GM18498 (cell line): ENCODE results near the gene PIPOX.
"Not testable (repeated sequence)": the region's sequence is repeated elsewhere in the genome, so short reads cannot be mapped to it uniquely, and the experiment has no call there.

Experiments
- ATAC-seq: cut with Tn5 transposase; IDR thresholded peaks from one replicate; pipeline ENCODE4 v1.9.1; 2021; ENCODE audit warnings: mild to moderate bottlenecking, moderate library complexity; ENCODE audit not compliant: unreplicated experiment

PIPOX gene

DNA sequence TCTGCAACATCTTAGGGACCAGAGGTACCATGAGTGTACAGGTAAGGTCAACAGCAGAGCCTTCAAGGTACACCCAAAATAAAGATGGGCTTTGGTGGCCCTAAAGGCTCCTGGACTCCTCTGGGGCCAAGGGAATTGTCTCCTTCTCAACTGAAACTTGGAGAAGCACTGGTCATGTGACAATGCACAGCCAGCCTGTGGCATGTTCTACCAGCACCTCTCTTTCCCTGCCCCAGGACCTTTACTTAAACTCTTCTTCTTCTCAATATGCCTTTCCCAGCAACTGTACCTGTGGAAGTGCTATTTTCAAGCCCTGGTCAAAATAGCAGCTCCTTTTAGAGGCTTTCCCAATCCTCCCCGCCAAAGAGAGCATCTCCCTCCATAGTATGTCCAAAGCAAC is 28.4 kb downstream of the PIPOX start:
- no peak for ATAC-seq

DNA sequence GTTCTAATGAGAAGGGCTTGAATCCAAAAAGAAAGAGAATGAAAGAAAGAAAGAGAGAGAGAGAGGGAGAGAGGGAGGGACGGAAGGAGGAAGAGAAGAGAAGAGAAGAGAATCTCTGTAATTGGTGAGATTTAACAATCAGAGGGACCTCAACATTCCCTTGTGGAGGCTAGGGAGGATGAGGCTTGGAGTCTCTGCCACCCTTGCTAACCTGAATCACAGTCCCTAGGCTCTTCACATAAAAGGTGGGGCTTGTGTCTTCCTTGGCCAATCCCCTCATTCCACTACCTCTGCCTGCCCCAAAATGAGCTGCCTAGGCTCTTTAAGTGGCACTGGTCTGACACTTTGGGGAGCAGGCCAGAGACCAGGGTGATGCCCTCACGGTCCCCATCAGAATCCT is 30.1 kb downstream of the PIPOX start:
- ATAC-seq, result no peak

DNA sequence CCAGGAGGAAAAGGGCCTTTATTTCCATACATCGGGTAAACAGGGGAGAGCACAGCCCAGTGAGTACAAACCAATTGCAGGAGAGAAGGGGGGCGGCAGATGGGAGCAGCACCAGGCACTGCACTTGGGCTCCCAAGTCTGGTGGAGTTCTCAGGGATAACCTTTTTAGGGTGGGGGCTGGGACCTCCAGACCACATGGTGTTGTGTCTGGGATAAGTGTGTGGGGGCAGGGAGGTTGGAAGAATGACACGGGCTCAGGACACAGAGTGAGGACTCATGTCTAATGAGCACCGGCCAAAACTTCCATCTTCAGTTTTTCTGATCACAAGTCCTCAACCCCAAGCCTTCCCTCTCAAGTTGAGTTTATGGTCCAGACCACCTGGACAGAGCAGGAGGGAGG is 30.6 kb downstream of the PIPOX start:
- no peak for ATAC-seq

DNA sequence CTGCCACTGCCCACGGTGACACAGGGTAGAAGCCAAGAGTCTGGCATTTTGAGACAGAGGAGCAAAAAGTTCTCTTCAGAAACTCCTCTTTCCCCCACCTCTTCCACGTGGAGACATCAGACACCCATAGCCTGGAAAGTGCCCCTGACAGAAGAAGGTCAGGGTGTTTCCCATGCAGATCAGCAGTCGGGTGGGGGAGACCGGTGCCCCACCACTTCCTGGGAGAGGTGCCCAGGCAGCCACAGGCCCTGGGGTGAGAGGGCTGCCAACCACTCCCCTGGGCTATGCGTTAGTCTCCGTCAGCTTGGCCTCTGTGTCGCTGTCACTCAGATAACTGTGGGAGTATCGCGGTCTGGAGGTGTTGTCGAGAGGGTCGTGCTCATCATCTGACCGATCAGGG is 31.5 kb downstream of the PIPOX start:
- no peak for ATAC-seq

DNA sequence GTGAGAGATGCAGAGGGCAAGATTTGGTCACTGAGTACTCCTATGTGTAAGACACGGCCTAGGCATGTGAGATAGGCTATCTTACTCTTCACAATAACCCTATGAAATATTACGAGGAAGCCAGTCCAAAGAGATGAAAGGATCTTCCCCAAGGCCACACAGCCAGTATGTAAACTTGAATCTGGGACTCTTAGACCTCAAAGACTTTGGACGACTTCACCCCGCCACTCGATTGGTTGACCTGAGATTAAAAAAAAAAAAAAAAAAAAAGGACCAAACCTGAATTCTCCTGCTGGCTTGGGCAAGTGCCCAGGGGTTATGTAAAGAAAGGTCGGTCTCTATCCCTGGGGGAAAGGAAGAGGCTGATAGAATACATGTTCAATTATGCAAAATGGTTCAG is 33.1 kb downstream of the PIPOX start:
- no peak for ATAC-seq

DNA sequence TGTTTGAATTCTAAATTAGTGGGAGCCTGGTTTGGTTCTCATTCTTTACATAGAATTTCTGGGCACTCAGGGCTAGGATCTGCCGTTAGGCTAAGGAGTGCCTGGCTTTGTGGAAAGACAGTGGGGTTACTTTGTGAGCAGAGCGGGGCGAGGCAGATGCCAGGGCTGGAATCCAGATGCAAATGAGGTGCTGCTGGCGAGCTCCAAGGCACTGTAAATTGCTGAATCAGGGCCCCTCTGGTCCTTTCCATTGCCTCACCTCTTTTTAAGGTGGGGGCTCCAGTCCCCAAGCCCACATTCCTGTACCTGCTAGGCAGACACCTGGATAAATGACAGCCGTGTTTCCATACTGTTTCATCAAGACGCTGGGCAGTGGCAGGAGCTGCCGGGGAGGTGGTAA is 33.8 kb downstream of the PIPOX start:
- ATAC-seq, result no peak

DNA sequence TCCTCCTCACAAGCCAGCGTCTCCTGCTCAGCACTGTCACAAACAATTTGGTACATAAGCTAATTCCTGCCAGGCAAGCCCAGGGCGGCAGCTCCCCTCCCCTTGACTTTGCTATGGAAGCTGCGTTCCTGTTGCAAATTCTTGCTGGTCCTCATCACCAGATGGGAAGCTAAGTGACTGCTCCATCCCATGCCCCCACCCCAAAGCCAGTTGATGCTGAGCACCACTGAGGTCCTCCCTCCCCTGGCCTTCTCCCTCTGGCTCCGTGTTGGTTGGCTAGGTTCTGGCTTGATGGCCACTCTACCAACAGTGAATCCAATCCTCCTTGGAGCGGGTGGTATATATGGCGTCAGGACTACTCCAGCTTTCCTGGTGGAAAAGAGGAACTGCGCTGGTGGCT is 34.4 kb downstream of the PIPOX start:
- no peak for ATAC-seq

DNA sequence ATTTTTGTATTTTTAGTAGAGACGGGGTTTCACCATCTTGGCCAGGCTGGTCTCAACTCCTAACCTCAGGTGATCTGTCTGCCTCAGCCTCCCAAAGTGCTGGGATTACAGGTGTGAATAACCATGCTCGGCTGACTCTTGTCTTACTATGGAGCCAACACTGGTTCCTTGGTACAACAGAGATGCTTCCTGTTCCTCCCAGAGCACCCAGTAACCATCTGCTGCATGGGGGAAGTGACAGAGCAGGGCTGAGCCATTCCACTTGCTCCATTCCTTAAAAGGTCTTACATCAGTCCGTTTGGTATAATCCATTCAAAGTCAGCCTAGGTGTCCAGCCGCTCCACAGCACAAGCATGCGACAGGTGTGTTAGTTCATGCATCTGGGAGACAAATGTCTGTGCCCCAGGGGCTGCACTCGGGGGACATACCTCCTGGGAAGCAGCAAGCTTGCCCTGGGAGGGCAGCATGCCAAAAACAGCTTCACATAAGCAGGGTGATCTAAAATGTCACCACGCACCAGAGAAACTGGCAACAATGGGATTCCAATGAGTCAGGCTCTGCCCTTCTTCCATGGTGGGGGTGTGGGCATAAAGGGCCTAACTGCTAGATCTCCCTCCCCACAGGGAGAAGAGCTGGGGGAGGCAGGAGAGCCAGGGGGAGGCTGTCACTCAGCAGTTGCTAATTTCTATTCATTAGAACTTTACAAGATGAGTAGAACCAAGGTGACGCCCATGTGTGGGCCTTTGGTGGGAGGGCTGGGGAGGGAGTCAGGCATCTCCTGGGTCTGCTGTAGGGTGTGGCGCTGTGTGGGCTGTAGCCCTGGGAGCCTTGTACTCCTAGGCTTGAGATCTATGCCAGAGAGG is 35.5 kb downstream of the PIPOX start:
- no peak for ATAC-seq

DNA sequence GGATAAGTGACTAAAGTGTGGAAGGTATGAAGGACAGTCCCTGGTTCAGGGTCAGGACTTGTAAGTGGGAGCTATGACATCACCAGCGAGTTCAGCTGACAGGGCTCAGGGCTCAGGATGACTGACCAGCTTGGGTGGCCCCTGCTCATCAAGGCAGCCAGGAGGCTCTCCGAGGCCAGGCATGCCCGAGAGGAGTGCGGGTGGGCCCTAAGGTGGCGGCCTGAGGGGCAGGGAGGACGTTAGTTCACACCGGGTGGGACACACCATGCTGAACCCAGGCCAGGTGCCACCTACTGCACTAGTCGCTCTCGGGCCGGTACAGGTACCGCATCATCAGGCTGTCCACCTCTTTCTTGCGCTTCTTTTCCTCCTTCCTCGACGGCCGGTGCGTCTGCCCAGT is 36.5 kb downstream of the PIPOX start:
- no peak for ATAC-seq

DNA sequence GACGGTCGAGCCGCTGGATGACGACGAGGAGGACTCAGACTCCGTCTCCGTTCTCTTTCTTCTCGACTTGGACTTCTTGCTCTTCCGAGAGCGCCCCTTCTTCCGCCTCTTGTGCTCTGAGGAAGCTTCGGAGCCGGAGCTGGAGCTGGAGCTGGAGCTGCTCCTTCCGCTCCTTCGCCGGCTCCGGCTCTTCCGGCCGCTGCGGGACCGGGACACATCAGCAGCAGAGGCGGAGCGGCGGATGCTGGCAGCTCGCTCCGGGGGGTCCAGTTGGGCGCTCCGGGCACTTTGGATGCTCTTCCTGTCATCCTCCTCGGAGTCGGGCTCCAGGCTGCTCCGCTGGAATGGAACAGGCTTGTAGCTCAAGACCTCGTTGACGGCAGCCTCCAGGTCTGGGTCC is 36.9 kb downstream of the PIPOX start:
- no peak for ATAC-seq

DNA sequence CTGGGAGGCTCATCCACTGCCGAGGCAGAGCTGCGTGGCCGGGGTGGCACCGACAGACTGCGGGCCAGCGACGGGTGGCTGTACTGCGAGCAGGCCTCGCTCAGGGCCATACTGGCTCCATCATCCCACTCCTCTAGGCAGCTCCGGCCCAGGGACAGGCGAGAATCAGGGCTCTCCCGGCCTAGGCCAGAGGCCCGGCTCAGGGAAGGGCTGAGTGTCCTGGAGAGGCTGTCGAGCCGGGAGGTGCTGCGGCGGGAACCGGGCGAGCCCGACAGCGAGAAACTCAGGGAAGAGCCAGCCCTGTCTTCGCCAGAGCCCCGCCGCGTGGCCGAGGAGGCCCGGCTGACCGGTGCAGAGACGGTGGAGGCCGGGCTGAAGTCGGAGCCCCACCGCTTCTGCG is 37.4 kb downstream of the PIPOX start:
- ATAC-seq, result no peak

DNA sequence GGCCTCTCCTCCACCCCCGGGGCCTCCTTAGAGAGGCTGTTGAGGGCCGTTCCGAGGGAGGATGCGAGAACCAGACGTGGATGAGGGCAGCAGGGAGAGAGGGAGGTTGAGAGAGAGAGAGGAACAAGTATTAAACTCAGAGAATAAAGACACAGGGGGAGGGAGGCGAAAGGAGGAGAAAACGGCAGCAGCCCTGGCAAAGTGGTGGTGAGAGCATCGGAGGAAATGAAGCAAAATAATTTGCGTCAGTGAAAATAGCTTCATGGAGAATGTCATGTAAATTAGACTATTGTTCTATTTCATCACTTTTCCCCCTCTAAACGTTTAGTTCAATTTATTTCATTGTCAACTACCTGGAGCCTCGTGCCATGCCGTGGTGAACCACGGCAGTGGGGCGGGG is 38.0 kb downstream of the PIPOX start:
- ATAC-seq, result no peak

DNA sequence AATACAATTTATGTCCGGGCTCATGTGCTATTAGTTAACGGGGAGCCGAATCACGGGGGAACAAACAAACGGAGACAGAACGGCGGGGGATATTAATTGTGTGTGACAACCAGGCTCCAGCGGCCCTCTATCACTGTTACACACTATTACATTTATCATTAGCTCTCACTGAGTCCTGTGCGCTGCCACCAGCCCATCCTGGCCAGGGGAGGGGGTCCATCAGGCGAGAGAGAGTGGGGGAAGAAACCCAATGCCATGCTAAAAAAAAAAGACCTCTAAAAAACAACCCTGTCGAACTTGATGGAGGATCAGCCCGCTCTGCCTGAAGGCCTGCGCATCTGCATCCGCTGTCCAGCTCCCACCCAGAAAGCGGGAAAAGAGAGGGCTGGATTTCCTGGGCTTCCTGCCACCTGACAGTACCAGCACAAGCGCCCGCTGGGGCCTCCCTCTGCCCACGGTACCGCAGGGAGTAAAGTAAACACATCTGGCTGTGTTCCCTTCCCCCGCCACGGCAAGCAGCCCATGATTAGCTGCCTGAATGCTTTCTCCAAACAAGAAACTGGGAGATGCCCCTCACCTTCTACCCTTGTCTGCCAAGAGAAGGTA is 41.7 kb downstream of the PIPOX start:
- ATAC-seq, result no peak

DNA sequence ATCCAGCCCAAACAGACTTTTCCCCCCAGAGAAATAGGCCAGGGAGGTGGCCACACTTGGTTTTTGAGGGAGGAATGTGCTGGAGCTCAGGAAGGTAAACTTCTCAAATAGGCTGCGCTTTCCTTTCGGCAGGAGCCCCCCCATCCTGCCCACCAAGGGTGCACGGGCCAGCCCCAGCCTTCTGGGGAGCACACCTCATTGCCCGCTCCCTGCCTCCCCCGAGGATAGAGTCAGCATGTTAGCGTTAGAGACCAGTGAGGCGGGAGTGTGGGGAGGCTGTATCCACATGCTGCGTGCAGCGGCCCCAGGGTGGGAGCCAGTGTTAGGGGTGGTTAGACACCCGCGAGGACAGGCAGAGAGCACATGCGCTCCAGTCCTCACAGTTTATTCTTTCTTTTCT is 42.3 kb downstream of the PIPOX start:
- no peak for ATAC-seq

DNA sequence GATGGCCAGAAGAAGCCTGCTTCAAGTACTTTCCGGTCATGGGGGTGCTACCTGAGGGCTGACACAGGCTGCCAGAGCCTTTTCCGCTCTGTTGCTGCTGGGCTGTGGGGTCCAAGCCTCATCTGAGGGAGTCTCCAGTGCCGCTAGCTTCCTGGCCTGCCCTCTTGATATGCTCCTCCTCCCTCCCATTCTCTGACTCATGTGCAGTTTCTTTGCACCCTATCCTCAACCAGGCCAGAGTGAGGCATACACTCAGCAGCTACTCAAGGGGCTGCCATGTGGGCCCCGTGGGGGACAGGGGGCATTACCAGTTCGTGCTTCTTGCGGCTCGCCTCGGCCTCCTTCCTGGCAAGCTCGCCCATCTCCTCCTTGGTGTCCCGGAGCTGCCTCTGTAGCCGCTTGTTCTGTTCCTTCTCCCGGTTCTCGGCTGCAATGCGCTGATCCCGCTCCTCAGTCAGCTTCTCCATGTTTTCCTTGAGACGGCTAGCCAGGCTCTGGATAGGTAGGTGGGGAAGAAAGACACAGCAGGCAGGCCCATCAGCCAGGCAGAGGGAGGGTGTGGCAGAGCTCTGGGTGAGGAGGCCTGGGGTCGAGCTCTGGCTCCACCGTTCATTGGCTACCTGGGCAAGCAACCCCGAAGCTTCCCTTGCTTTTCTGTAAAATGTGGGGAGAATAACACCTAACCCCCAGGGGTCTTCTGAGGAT is 43.8 kb downstream of the PIPOX start:
- ATAC-seq, result no peak

DNA sequence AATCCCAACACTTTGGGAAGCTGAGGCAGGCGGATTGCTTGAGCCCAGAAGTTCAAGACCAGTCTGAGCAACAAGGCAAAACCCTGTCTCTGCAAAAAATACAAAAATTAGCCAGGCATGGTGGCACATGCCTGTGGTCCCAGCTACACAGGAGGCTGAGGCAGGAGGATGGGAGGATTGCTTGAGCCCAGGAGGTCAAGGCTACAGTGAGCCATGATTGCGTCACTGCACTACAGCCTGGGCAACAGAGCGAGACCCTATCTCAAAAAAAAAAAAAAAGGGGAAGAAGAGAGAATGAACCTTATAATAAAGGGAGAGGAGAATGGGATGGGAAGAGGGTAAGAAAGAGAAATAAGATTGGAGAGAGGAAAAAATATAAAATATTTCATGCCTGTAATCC is 45.8 kb downstream of the PIPOX start:
- ATAC-seq, result not testable (repeated sequence)

DNA sequence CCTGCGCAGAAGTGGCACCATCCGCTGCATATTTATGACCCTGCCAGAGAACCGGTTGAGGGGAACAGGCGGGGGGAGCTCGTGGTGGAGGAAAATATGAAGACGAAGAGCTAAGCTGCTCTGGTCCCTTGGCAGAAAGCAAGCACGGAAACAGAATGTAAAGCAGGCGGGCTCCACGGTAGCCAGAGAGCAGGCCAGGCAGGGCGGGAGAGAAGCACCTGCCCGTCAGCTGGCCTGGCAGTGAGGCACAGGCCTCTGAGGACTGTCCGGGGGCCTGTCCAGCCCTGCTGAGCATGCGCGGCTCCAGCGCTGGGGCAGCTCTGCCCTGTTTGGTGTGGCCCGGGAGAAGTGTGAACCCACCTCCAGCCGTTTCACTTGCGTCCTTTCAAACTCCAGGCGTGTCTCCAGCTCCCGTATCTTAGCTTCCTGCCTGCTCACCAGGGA is 46.7 kb downstream of the PIPOX start:
- ATAC-seq, result no peak

DNA sequence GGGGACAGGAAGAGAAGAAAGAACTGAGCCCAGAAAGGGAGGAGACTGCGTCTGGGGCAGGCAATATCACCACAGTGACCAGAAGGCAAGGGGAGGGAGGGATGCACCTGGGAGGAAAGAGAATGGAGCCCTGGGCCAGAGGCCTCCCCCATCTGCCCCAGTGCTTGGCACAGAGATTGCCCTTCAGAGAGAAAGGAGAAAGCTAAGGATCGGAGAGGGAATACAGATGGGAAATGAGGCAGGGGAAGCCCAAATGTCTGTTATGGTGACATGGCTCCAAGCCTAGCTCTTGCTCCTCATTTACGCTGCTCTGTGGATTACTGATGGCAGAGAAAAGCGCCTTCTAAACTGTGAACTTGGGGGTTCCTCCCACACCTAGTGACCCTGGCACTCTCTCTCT is 47.2 kb downstream of the PIPOX start:
- ATAC-seq, result no peak

DNA sequence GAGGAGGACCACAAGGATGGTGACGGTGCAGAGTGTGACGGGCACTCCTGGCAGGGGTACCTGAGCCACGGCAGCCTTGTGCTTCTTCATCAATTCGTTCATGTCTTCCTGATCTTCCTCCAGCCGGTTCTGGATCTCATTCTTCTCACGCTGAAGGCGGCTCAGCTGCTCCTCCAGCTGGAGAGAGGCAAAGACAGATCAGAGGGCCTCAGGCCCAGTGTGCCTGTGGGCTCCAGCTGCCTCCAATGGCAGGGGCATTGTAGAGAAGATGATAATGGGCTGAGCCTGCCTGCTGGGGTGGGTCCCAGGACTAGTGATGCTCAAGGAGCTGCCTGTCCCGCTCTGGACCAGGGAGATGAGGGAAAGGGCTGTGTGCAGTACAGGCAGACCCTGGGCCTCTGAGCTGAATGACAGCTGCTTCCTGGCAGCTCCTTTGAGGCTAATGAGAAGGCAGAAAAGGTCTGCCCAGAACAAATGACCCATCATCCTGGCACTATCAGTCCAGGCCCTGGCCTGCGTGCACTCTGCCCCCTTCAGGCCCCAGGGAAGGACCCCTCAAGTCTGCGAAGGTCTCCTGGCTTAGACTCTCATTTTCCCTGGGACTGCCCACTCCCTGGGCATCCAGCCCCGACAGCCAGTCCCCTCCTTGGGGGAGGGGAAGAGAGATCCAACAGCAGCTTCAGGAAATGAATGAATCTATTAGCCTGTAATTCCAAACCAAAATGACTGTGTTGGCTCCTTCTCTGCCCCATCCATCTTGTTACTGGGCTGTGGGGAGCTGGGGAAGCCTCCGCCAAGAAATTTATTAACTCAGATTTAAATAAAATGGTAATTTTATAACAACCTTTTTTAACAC is 48.0 kb downstream of the PIPOX start:
- no peak for ATAC-seq

DNA sequence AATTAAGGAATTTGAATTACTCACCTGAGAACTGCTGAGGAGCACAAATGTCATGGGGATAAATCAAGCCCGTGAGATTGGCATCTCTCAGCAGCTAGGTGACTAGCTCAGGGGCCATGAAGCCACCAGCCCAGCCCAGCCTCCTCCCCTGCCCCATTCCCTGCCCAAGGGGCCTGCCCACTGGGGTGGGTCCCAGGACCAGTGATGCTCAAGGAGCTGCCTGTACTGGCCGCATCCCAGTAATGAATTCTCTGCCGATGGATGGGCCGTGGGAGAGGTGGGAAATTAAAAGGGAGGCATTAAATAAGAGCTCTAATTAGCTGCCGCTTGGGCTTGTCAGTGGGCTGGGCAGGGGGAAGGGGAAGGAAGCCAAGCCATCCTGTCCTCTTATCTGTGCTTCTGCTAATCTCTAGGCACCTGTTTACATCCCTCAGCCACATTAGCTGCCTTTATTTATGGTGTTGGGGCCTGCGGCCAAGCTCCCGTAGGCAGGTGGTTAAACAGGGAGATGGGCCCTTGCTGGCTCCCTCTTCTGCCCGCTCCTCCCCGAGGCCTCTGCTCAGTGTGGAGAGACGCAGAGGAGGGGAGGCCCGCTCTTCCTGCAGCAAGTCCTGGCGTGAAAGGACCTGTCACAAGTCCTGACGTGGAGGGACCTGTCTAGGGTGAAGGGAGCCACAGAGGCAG is 48.8 kb downstream of the PIPOX start:
- ATAC-seq, result no peak
